ENCODE results near the gene KSR2. TPM values are rescaled to one million over a fixed set of nuclear protein-coding genes. Genes with fewer than 3 reads are reported as not detected.

Gene KSR2
- total RNA-seq = 1.6 and 1.7 TPM in 2 replicates

DNA sequence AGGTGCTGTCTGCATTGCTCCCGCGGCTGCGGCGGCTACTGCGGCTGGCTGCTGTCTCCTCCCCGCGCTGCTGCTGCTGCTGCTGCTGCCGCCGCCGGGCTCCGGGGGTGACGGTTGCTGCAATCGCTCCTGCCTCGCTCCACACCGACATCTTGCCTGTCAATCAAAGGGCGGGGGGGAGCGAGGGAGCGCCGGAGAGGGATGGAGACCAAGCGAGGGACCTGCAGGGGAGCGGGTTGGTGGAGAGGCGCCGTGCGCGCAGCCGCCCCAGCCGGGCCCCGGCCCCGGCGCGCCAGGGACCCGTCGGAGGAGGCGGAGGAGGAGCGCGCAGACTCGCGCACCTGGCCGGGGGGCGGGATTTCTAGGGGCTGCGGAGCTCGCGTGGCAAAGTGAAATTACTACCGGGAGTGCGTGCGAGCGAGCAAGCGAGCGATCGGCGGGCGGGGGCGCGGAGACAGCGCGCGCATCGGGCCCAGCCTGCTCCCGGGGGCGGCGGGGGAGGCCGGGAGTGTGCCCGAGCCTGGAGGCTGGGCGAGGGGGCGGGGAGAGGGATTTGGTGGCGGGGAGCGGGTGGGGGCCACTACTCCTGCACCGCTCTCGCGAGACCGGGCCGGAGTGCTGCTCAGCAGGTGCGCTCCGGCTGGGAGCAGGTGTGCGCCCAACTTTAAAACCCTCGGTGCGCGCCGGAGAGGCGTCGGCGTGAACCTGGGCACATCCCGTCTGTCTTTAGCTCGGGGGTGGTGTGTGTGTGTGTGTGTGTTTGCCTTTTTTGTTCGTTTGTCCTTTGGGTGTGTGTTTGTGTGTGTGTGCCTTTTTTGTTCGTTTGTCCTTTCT lies at the start of gene KSR2:
Gene KSR2, minus strand, starts transcription at position 165 of the 834 bp plus-strand sequence. CDS start 735 bp downstream, outside the sequence.

DNA sequence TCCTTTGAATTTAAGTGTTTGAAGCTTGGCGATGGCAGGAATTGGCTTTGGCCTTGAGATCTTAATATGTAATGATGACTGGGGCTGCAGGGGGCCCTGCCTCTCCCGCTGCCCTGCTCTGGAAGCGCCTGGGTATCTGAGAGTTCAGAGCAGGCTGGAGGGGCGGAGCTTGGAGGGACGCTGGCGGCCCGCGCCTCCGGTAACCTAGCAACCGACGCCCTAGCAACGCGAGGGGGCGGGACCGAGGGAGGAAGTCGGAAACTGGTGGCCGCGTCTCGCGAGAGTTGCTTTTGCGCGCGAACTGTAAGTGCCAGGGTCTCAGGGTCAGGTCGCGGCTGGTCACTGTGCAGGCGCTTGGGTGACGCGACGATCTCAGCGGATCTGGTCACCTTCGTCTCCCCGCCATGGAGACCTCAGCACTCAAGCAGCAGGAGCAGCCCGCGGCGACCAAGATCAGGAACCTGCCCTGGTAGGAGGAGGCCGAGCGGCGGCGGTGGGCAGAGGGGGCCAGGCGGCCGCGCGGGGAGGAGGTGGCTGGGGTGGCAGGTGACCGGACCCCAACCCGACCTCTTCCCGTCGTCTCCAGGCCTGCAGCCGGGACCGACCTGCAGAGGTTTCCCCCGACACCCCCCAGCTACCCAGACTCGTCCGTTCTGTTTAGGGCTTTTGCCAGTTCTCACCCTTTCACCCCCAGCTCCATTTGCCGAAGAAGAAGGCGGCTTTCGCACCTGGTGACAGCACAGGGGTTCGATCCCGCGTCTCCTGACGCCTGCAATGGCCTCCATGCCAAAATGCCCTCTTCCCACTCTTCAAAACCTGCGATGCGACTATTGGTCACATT lies 47.9 kb upstream of the KSR2 start, which contains the start of gene RFC5:
Gene RFC5, plus strand, starts transcription at position 280 of the 841 bp plus-strand sequence. Its CDS starts 125 bp downstream, at position 405.

Other genes with a start within 250 kb of the KSR2 start
- gene RFC5, start 47.7 kb upstream of the KSR2 start, total RNA-seq = 32.6 and 41.6 TPM in 2 replicates
- 80.0 and 98.3 TPM in 2 replicates for gene WSB2, start 92.2 kb upstream of the KSR2 start, total RNA-seq
- 32.2 and 41.9 TPM in 2 replicates for gene VSIG10, start 135.0 kb upstream of the KSR2 start, total RNA-seq
- 138 and 163 TPM in 2 replicates for gene PEBP1, start 167.1 kb upstream of the KSR2 start, total RNA-seq